Measurements from ENCODE around the gene SSNA1. TPM values are rescaled to one million over a fixed set of nuclear protein-coding genes. Genes with fewer than 3 reads are reported as not detected.

SSNA1 gene
- total RNA-seq, 4 donors from 2014 or later: 67.1 to 124 (median 96.7) TPM

DNA sequence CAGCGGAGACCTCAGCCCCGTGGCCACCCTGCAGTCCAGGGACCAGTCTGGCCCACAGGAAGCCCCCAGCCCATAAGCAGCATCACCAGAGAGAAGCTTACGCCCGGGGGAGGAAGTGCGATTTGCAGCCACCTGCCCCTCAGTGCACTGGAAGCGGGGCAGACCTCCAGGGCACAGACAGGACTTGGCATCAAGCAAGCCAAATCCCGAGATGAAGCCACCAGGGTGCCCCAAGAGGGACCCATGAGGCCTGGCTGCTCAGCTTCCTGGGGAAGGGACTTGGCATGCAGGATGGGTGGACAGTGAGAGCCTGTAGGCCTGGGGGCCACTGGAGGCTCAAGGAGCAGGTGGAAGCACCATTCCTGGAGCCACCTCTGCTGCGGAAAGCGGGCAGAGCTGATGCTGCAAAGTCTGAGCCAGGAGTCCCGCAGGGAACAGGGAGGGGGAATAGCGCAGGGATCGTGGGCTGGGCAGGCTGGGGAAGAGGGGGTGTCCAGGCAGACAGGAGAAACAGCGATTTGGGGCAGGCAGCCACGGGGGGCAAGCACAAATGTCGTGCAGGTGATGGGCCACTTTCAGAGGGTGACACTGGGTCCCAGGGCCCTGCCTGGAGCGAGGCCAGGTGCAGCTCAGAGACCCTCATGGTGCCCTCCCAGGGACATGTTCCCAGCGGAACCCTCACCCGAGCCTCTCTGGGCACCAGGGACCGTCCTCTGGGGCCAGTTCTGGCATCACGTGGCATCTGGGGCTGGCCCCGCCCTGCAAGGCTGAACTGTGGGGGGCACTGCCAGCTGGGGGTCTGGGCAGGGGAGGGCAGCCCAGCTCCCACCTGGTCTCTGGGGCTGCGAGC, 21.9 kb upstream of the SSNA1 start:
- H3K9me3 ChIP-seq: no peaks in the 10 kb centered on the region
- H3K27ac ChIP-seq: no peak overlapping the region
- no peak overlapping the region for H3K4me3 ChIP-seq
- intact Hi-C loops (cut with DNase I): no loop called here
- TF ChIP-seq POLR2A (IDR thresholded peaks at IDR 0.05): no peak
- TF ChIP-seq, protein P1, sequence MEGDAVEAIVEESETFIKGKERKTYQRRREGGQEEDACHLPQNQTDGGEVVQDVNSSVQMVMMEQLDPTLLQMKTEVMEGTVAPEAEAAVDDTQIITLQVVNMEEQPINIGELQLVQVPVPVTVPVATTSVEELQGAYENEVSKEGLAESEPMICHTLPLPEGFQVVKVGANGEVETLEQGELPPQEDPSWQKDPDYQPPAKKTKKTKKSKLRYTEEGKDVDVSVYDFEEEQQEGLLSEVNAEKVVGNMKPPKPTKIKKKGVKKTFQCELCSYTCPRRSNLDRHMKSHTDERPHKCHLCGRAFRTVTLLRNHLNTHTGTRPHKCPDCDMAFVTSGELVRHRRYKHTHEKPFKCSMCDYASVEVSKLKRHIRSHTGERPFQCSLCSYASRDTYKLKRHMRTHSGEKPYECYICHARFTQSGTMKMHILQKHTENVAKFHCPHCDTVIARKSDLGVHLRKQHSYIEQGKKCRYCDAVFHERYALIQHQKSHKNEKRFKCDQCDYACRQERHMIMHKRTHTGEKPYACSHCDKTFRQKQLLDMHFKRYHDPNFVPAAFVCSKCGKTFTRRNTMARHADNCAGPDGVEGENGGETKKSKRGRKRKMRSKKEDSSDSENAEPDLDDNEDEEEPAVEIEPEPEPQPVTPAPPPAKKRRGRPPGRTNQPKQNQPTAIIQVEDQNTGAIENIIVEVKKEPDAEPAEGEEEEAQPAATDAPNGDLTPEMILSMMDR (IDR thresholded peaks at IDR 0.05): no peak
- peaks cover 44 to 100% (median 68%) of the 10 kb centered on the region in 4 donors for H3K27me3 ChIP-seq
- H3K36me3 ChIP-seq: no peaks in the 10 kb centered on the region
- WGBS, 2 donors: 68 to 73% methylated on average over 8 to 9 of the region's 22 CpGs
- peaks cover 30 to 60% (median 42%) of the 10 kb centered on the region in 3 donors for H3K4me1 ChIP-seq
- DNase-seq: no peak

DNA sequence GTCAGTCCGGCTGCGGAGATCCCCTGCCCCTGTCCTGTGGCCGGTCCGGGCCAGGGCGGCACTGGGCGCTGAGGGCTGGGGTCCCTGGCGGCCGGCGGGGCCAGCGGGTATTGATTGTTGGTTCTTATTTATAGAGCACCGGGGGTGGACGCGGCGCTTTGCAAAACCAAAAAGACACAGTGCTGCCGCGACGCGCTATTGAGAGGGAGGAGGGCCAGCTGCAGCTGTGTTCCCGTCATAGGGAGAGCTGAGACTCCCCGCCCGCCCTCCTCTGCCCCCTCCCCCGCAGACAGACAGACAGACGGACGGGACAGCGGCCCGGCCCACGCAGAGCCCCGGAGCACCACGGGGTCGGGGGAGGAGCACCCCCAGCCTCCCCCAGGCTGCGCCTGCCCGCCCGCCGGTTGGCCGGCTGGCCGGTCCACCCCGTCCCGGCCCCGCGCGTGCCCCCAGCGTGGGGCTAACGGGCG, 21.2 kb upstream of the SSNA1 start:
- H3K27ac ChIP-seq: no peak overlapping the region
- peak overlapping the region in 1 of 4 donors; percentile 58 for H3K4me3 ChIP-seq

DNA sequence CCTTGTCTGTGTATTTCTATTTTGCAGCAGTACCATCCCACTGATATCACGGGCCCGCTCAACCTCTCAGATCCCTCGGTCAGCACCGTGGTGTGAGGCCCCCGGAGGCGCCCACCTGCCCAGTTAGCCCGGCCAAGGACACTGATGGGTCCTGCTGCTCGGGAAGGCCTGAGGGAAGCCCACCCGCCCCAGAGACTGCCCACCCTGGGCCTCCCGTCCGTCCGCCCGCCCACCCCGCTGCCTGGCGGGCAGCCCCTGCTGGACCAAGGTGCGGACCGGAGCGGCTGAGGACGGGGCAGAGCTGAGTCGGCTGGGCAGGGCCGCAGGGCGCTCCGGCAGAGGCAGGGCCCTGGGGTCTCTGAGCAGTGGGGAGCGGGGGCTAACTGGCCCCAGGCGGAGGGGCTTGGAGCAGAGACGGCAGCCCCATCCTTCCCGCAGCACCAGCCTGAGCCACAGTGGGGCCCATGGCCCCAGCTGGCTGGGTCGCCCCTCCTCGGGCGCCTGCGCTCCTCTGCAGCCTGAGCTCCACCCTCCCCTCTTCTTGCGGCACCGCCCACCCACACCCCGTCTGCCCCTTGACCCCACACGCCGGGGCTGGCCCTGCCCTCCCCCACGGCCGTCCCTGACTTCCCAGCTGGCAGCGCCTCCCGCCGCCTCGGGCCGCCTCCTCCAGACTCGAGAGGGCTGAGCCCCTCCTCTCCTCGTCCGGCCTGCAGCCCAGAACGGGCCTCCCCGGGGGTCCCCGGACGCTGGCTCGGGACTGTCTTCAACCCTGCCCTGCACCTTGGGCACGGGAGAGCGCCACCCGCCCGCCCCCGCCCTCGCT, 20.5 kb upstream of the SSNA1 start:
- intact Hi-C loops (cut with DNase I): no loop called here
- H3K4me3 ChIP-seq: peak overlapping the region; percentile 26 to 58 (median 36)
- no CpG with 5 or more reads among the region's 57 CpGs for WGBS, 2 donors
- TF ChIP-seq POLR2A (IDR thresholded peaks at IDR 0.05): no peak
- TF ChIP-seq, protein P1 (IDR thresholded peaks at IDR 0.05): no peak
- H3K27ac ChIP-seq: no peak overlapping the region
- no peaks in the 10 kb centered on the region for H3K36me3 ChIP-seq
- H3K9me3 ChIP-seq: no peaks in the 10 kb centered on the region
- DNase-seq: no peak
- H3K27me3 ChIP-seq: peaks cover 34 to 100% (median 56%) of the 10 kb centered on the region in 4 donors
- peaks cover 17 to 56% (median 29%) of the 10 kb centered on the region in 3 donors for H3K4me1 ChIP-seq

More for the DNA sequence above, 21.2 kb upstream of the SSNA1 start:
- peaks cover 37 to 100% (median 61%) of the 10 kb centered on the region in 4 donors for H3K27me3 ChIP-seq
- no peaks in the 10 kb centered on the region for H3K9me3 ChIP-seq
- no peak for DNase-seq
- intact Hi-C loops (cut with DNase I): no loop called here
- no CpG with 5 or more reads among the region's 44 CpGs for WGBS, 2 donors
- H3K4me1 ChIP-seq: peaks cover 23 to 56% (median 36%) of the 10 kb centered on the region in 3 donors
- H3K36me3 ChIP-seq: no peaks in the 10 kb centered on the region
- TF ChIP-seq, protein P1 (IDR thresholded peaks at IDR 0.05): no peak
- TF ChIP-seq POLR2A (IDR thresholded peaks at IDR 0.05): no peak

GRCh38 chr9:137168573-137168903, 19.9 kb upstream of the SSNA1 start:
- Histone ChIP-seq H3K36me3 (no peaks in the 10 kb centered on the region), H3K27me3 (peaks cover 30 to 100% (median 51%) of the 10 kb centered on the region in 4 donors), H3K4me3 (peak overlapping the region; percentile 26 to 58 (median 36)), H3K9me3 (no peaks in the 10 kb centered on the region), H3K27ac (no peak overlapping the region), H3K4me1 (peaks cover 11 to 56% (median 29%) of the 10 kb centered on the region in 3 donors)
- no peak for DNase-seq
- TF ChIP-seq POLR2A (IDR thresholded peaks at IDR 0.05): no peak
- TF ChIP-seq, protein P1 (IDR thresholded peaks at IDR 0.05): no peak
- intact Hi-C loops (cut with DNase I): no loop called here
- WGBS, 2 donors: 0% methylated on average over 1 of the region's 36 CpGs; no CpG with 5 or more reads in 1 of the 2 donors

Data from esophagus squamous epithelium (tissue), 5 donors.